RWPE1 (cell line): ENCODE data around the gene CCDC86.

ENCODE experiments used
- CTCF ChIA-PET: fragments of 350-600 bp; sonication (Branson Sonifier 250); formaldehyde crosslinking; extraction: SDS; loops from one replicate; lab custom pipeline; 2021; lab: Yijun Ruan, JAX
- POLR2A ChIA-PET: fragments of 400-600 bp; formaldehyde crosslinking; extraction: SDS; loops from one replicate; lab custom pipeline; 2020; ENCODE audit warnings: antibody characterized with exemption; ENCODE audit not compliant: low non-redundant PET; lab: Yijun Ruan, JAX
- DNase-seq: peaks from one replicate; pipeline ENCODE4 v3.0.0; 2012; ENCODE audit warnings: low spot score
- H3K27ac ChIP-seq: fragments of 450-650 bp; 2 replicates; pipeline ENCODE4 v1.5.1; 2017
- TF ChIP-seq, protein P1 (sequence below): fragments of 450-650 bp; conservative IDR thresholded peaks from 2 replicates; pipeline ENCODE4 v1.5.1; 2017; ENCODE audit warnings: low read depth, mild to moderate bottlenecking

Gene CCDC86, protein sequence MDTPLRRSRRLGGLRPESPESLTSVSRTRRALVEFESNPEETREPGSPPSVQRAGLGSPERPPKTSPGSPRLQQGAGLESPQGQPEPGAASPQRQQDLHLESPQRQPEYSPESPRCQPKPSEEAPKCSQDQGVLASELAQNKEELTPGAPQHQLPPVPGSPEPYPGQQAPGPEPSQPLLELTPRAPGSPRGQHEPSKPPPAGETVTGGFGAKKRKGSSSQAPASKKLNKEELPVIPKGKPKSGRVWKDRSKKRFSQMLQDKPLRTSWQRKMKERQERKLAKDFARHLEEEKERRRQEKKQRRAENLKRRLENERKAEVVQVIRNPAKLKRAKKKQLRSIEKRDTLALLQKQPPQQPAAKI

DNA sequence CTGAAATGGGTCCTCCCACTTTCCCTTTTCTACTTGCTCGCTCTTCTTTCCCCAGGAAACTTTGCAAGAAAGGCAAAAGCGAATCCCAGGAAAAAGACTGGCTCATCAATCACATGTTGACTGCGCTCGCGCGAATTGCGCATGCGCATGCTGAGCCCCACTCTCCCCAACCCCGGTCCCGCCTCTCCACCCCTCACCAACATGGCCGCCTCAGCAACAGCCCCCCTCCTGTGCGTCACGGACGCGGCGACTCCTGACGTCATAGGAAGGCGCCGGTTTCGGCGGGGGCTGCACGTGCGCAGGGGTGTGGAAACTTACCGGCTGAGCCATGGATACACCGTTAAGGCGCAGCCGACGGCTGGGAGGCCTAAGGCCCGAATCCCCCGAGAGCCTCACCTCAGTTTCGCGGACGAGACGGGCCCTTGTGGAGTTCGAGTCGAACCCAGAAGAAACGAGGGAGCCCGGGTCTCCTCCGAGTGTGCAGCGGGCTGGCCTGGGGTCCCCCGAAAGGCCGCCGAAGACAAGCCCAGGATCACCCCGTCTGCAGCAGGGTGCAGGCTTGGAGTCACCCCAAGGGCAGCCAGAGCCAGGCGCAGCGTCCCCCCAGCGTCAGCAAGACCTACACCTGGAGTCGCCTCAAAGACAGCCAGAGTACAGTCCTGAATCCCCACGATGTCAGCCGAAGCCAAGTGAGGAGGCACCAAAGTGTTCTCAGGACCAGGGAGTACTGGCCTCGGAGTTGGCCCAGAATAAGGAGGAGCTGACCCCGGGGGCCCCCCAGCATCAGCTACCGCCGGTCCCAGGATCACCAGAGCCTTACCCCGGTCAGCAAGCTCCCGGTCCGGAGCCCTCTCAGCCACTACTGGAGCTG, at the start of gene CCDC86:
CCDC86 (plus strand) TSS at position 317 of the 871 bp plus-strand sequence; CDS start at position 329, 12 bp downstream.
- ChIA-PET POLR2A (no interaction called here), CTCF (interaction anchor here (1.9 to 3.6 kb wide), 2 partner anchors 11 kb away, joined by 8 to 14 read pairs; no protein-coding TSS in a partner anchor)
- peak within 1 kb of the TSS; percentile 67 for H3K27ac ChIP-seq
- TF ChIP-seq, protein P1, sequence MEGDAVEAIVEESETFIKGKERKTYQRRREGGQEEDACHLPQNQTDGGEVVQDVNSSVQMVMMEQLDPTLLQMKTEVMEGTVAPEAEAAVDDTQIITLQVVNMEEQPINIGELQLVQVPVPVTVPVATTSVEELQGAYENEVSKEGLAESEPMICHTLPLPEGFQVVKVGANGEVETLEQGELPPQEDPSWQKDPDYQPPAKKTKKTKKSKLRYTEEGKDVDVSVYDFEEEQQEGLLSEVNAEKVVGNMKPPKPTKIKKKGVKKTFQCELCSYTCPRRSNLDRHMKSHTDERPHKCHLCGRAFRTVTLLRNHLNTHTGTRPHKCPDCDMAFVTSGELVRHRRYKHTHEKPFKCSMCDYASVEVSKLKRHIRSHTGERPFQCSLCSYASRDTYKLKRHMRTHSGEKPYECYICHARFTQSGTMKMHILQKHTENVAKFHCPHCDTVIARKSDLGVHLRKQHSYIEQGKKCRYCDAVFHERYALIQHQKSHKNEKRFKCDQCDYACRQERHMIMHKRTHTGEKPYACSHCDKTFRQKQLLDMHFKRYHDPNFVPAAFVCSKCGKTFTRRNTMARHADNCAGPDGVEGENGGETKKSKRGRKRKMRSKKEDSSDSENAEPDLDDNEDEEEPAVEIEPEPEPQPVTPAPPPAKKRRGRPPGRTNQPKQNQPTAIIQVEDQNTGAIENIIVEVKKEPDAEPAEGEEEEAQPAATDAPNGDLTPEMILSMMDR, result no peak
- DNase-seq, result peak; percentile 100

DNA sequence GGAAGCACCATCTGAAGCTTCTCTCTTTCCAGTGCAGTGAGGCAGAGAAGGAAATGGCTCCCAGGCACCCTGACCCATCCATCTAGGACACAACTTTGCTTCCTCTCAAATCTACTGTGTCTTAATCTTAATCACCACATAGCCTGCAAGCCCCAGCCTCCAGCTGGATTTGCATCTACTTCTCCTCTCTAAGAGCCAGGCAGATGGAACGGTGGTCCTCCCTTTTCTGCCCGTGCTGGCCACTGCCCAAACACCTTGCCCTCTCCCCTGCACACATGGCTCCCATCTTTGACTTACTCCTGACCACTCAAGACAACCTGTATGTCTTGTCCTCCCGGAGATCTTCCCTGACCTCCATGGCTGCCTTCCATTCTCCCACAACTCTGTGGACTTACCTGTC, 49.4 kb upstream of the CCDC86 start:
- ChIA-PET POLR2A (no interaction called here), CTCF (no interaction called here)
- no peak for DNase-seq
- H3K27ac ChIP-seq, result no peak overlapping the region
- TF ChIP-seq, protein P1, result no peak

DNA sequence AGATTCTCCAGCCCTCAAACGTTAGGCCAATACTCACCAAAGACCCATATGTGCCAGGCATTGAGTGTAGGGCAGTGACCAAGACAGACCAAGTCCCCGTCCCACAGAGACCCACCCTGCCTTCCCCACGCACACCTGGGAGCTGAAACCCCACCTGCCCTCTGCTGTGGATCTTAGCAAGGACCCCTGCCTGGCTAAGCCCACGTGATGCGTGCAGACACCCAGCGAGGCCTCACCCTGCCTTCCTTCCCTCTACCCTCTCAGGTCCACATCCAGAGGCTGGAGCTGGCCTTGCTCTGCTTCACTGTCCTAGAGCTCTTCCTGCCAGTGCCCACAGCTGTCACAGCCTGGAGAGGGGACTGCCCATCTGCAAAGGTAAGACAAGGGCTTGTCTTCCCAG, 46.6 kb upstream of the CCDC86 start:
- no peak for DNase-seq
- ChIA-PET CTCF (no interaction called here), POLR2A (no interaction called here)

DNA sequence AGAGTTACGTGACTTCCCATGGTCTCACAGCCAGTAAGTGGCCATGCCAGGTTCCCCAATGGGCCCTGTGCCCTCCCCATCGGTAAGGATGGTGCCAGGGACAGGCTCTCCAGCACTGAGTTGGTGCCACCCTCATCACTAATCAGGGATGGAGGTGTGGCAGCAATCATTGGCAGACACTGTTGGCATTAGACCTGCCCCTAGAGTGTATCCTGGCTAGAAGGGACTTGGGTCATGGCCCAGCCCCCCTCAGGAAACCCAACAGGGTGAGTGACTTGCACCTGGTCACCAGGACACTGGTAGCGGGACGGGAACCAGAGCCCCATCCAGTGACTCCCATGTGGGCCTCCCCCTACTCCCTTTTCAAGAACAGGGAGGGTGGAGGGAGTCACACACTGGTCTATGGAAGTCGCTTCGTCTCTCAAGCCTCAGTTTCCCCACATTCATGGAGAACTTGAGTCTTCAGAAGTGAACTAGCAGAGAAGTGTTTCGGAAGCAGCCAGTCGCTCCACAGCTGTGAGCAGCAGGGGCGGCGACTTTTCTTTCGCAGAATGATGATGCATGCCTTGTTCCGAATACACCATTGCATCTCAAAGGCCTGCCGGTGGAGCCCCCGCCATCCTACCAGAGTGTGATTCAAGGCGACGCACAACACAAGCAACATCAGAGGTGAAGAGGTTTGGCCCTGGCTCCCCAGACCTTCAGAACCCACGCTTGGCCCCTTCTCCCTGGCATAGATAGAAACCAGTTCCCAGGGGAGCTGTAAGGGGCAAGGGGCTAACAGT, 43.9 kb upstream of the CCDC86 start:
- ChIA-PET POLR2A (no interaction called here), CTCF (no interaction called here)
- DNase-seq, result no peak
- TF ChIP-seq, protein P1, result no peak
- no peak overlapping the region for H3K27ac ChIP-seq

More for the DNA sequence above, 46.6 kb upstream of the CCDC86 start:
- H3K27ac ChIP-seq, result no peak overlapping the region
- TF ChIP-seq, protein P1, result no peak

DNA sequence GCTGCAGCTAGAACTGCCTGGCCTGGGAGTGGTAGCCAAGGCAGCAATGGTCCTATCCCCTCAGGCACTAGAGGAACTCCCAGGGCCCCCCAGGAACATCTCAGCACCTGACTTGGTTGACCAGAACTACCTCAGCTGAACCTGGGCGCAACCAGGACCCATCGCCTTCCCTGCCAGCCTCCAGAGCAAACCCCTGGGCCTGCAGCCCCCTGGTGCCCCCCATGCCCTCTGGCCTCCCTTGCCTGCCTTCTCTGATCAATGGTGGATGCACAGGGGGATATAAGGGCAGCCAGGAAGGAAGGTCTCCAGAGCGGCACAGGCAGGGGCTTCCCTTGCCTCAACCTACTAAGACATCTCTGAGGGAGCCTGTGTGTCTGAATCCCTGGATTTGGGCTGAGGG, 43.3 kb upstream of the CCDC86 start:
- H3K27ac ChIP-seq, result no peak overlapping the region
- ChIA-PET CTCF (interaction anchor here (0.5 kb wide), 1 partner anchor 105 kb away, joined by 3 read pairs; no protein-coding TSS in a partner anchor), POLR2A (no interaction called here)
- TF ChIP-seq, protein P1, result no peak
- DNase-seq, result no peak

DNA sequence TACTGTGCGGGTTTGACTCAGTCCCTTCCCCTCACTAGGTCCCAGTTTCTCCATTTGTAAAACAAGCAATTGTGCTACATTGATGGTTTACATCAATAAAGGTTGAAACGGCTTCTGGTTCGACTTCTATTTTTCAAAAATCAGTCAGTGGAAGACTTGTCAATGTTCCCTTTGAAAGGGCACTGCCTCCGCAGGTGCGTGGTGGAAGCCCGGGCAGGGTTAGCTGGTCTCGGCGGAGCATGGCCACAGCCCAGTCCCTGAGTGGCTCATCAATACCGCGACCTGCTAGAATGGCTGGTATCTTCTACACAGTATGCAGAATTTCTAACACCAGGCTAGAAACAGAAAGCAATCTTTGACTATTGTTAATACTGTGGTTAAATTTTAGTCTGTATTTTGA, 40.7 kb upstream of the CCDC86 start:
- no peak for DNase-seq
- CTCF ChIA-PET, result no interaction called here
- no peak overlapping the region for H3K27ac ChIP-seq
- TF ChIP-seq, protein P1, result no peak
- POLR2A ChIA-PET, result no interaction called here
